Smooth muscle cell (in vitro differentiated cells): Measurements from ENCODE around the gene DCAF4. TPM values are rescaled to one million over a fixed set of nuclear protein-coding genes. Genes with fewer than 3 reads are reported as not detected.

Experiments used
- DNase-seq: peaks from one replicate; lab custom pipeline; 2025; ENCODE audit not compliant: unreplicated experiment; lab: John Stamatoyannopoulos, UW
- H2AFZ ChIP-seq: fragments of 200-600 bp; sonication (generic); 2 replicates; pipeline ENCODE4 v1.6.0; 2016; ENCODE audit warnings: antibody characterized with exemption, low read depth, mild to moderate bottlenecking
- H3F3A ChIP-seq: fragments of 200-600 bp; sonication (generic); 2 replicates; pipeline ENCODE4 v1.6.0; 2017; ENCODE audit warnings: antibody characterized with exemption, low read depth
- H3K27ac ChIP-seq: fragments of 200-600 bp; sonication (generic); 2 replicates; pipeline ENCODE4 v1.5.1; 2016; ENCODE audit warnings: low read depth, mild to moderate bottlenecking
- H3K27me3 ChIP-seq: fragments of 200-600 bp; sonication (generic); 2 replicates; pipeline ENCODE4 v1.6.1; 2016; ENCODE audit warnings: low read depth, mild to moderate bottlenecking
- H3K36me3 ChIP-seq: fragments of 200-600 bp; sonication (generic); 2 replicates; pipeline ENCODE4 v1.5.1; 2016; ENCODE audit warnings: low read depth
- H3K4me1 ChIP-seq: fragments of 200-600 bp; sonication (generic); 2 replicates; pipeline ENCODE4 v1.5.1; 2016; ENCODE audit warnings: low read depth
- H3K4me2 ChIP-seq: fragments of 200-600 bp; sonication (generic); 2 replicates; pipeline ENCODE4 v1.6.0; 2016; ENCODE audit warnings: mild to moderate bottlenecking
- H3K4me3 ChIP-seq: fragments of 200-600 bp; sonication (generic); 2 replicates; pipeline ENCODE4 v1.5.1; 2016; ENCODE audit warnings: mild to moderate bottlenecking
- H3K79me2 ChIP-seq: fragments of 200-600 bp; sonication (generic); 2 replicates; pipeline ENCODE4 v1.6.0; 2016; ENCODE audit warnings: low read depth, mild to moderate bottlenecking
- H3K9ac ChIP-seq: fragments of 200-600 bp; sonication (generic); 2 replicates; pipeline ENCODE4 v1.6.0; 2016; ENCODE audit warnings: low read depth
- H3K9me3 ChIP-seq: fragments of 200-600 bp; sonication (generic); replicated peaks from 2 replicates; pipeline ENCODE4 v1.5.1; 2016; ENCODE audit warnings: low read depth
- H4K20me1 ChIP-seq: fragments of 200-600 bp; sonication (generic); 2 replicates; pipeline ENCODE4 v1.6.0; 2016; ENCODE audit warnings: low read depth
- CTCF ChIP-seq: fragments of 200-600 bp; sonication (generic); IDR thresholded peaks from 2 replicates; pipeline ENCODE4 v1.5.1; 2017; ENCODE audit warnings: borderline replicate concordance, mild to moderate bottlenecking, antibody characterized with exemption; ENCODE audit not compliant: insufficient read depth, poor library complexity, severe bottlenecking
- WGBS: methylation state at CpG from one replicate; pipeline ENCODE4 v1.1.7; 2016; ENCODE audit warnings: low lambda C conversion rate; 5-methylcytosine and 5-hydroxymethylcytosine counted together
- polyA plus RNA-seq: library from polyadenylated mRNA; unstranded; fragments of >200 nt; fragmentation: Nextera tagmentation; extraction: Ambion mirVana; gene quantifications from 2 replicates; pipeline ENCODE4 v1.2.1, GENCODE V29; 2016
- total RNA-seq: library from RNA; depleted of rRNA; stranded (reverse); fragments of >200 nt; gene quantifications from 2 replicates; pipeline ENCODE4 v1.2.3, GENCODE V29; 2014

Gene DCAF4
- total and polyA plus RNA-seq, 2 experiments from 2014 or later: 8.2 to 9.2 TPM

DNA sequence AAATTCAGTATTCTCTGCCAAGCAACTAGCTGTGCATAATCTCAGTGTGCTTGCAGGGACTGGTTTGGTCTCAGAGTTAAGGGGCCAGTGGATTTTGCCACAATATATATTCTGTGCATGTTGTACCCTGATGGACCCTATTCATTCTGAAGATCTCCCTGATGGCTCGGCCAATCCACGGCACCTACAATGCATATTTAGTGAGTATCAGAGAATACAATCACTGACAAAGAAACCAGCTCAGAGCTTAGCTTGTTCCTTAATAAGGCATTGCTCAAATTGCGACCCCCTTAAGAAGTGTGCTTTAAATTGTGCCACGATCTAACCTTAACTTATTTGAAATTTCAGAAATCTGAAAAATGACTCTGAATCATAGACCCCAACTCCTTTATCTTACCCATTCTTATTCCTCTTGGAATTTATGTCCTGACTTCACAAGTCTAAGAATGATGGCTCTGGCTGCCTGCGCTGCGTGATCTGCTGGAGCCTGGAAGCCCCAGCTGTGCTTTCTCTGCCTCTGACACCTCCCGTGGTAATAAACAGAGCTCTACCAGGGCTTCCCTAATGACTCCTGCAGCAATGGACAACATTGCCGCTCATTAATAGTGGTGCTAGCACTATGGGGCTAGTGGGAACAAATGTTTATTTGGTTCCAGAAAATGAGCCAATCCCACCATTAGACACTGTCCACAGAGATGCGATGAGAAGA is 9.0 kb upstream of the DCAF4 start:
- Histone ChIP-seq H3K79me2 (no peaks in the 10 kb centered on the region), H3F3A (no peaks in the 10 kb centered on the region), H3K4me1 (no peaks in the 10 kb centered on the region), H3K36me3 (no peaks in the 10 kb centered on the region), H3K9ac (no peak overlapping the region), H4K20me1 (no peaks in the 10 kb centered on the region), H3K4me3 (no peak overlapping the region), H3K27me3 (no peaks in the 10 kb centered on the region), H3K27ac (no peak overlapping the region), H3K4me2 (peak overlapping the region; percentile 49), H2AFZ (peak overlapping the region; percentile 81), H3K9me3 (no peaks in the 10 kb centered on the region)
- no peak for DNase-seq
- WGBS: 62% methylated on average over 9 of the region's 9 CpGs
- TF ChIP-seq CTCF: no peak

DNA sequence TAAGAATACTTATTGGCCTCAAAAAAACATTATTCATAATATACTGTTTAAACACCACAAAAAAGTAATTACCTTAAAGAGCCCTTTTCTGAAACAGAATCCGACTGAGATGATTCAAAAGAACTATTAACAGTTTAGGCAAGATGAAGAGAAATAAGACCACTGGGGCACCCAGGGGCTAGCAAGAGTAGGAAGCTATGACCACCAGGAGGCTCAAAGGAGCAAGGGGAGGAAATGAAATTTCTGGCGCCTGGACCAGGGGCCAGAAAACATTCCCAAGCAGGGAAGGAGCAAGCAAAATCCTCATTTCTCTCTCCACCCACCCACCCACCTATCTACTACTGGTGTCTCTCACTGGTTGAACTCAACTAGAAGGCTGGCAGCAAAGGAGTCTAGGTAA is 6.3 kb upstream of the DCAF4 start:
- DNase-seq: no peak
- 78% methylated on average over 2 of the region's 2 CpGs for WGBS

GRCh38 chr14:72921396-72921795 is 4.9 kb upstream of the DCAF4 start:
- DNase-seq: no peak
- Histone ChIP-seq H3K4me1 (peaks cover 4% of the 10 kb centered on the region), H2AFZ (no peak overlapping the region), H3K9ac (no peak overlapping the region), H3K27ac (no peak overlapping the region), H3K27me3 (no peaks in the 10 kb centered on the region), H3K9me3 (no peaks in the 10 kb centered on the region), H3K79me2 (no peaks in the 10 kb centered on the region), H3K36me3 (no peaks in the 10 kb centered on the region), H3K4me3 (no peak overlapping the region), H3F3A (no peaks in the 10 kb centered on the region), H4K20me1 (no peaks in the 10 kb centered on the region), H3K4me2 (no peak overlapping the region)
- TF ChIP-seq CTCF: no peak

More for the DNA sequence above, 6.3 kb upstream of the DCAF4 start:
- H3K9ac ChIP-seq: no peak overlapping the region
- no peaks in the 10 kb centered on the region for H3F3A ChIP-seq
- no peaks in the 10 kb centered on the region for H3K36me3 ChIP-seq
- H3K27ac ChIP-seq: no peak overlapping the region
- H2AFZ ChIP-seq: no peak overlapping the region
- no peaks in the 10 kb centered on the region for H4K20me1 ChIP-seq
- no peaks in the 10 kb centered on the region for H3K79me2 ChIP-seq
- H3K4me3 ChIP-seq: no peak overlapping the region
- H3K4me2 ChIP-seq: no peak overlapping the region
- H3K27me3 ChIP-seq: no peaks in the 10 kb centered on the region
- H3K9me3 ChIP-seq: no peaks in the 10 kb centered on the region
- H3K4me1 ChIP-seq: no peaks in the 10 kb centered on the region
- TF ChIP-seq CTCF: no peak

- H4K20me1 ChIP-seq: no peaks in the 10 kb centered on the region
- H3K9ac ChIP-seq: no peak overlapping the region
- H3K9me3 ChIP-seq: no peaks in the 10 kb centered on the region
- peaks cover 11% of the 10 kb centered on the region for H3K79me2 ChIP-seq
- 54% methylated on average over 5 of the region's 5 CpGs for WGBS
- no peak for TF ChIP-seq CTCF
- H3K27ac ChIP-seq: no peak overlapping the region
- H3K36me3 ChIP-seq: no peaks in the 10 kb centered on the region
- H3F3A ChIP-seq: no peaks in the 10 kb centered on the region
- no peak overlapping the region for H3K4me2 ChIP-seq
- no peak overlapping the region for H2AFZ ChIP-seq
- no peaks in the 10 kb centered on the region for H3K27me3 ChIP-seq
- no peak overlapping the region for H3K4me3 ChIP-seq
- no peak for DNase-seq
- peaks cover 4% of the 10 kb centered on the region for H3K4me1 ChIP-seq
Measured at GRCh38 chr14:72924337-72924736, 1.9 kb upstream of the DCAF4 start.
